ENCODE measurements around the gene KRTAP12-2.

The KRTAP12-2 gene, protein sequence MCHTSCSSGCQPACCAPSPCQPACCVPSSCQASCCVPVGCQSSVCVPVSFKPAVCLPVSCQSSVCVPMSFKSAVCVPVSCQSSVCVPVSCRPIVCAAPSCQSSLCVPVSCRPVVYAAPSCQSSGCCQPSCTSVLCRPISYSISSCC

GRCh38 chr21:44666401-44667320 is at the start of gene KRTAP12-2:
TSS of gene KRTAP12-2 (minus strand) at chr21:44666927. CDS start at chr21:44666886, 41 bp downstream.
- no peak for DNase-seq

DNA sequence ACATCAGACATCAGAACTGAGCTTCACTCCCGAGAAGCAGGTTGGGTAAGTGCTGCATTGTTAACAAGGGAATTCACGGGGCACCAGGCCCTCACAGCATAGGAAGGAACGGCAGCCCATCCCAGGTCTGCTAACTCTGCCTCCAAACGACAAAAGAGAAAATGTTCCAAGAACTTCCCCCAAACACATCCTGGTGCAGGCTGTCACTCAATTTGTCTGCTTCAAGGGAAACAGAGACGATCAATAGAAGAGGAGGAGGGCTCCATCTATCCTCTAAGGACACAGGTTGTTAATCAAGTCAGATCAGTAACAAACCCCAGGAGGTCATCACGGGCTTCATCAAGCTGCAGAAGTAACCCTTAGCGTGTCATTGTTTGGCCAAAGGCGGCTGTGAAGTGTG is 48.2 kb upstream of the KRTAP12-2 start:
- no peak for DNase-seq

GRCh38 chr21:44713846-44714245 is 47.1 kb upstream of the KRTAP12-2 start:
- no peak for DNase-seq

GRCh38 chr21:44713130-44713529 is 46.4 kb upstream of the KRTAP12-2 start:
- DNase-seq, result no peak

- DNase-seq, result no peak
These were observed 45.7 kb upstream of the KRTAP12-2 start for GRCh38 chr21:44712203-44713028.

- DNase-seq, result no peak
These were observed 44.8 kb upstream of the KRTAP12-2 start, which contains the start of gene TSPEAR for GRCh38 chr21:44711327-44712202. TSS of gene TSPEAR (minus strand) at chr21:44711572. CDS start at chr21:44711514, 58 bp downstream.

DNA sequence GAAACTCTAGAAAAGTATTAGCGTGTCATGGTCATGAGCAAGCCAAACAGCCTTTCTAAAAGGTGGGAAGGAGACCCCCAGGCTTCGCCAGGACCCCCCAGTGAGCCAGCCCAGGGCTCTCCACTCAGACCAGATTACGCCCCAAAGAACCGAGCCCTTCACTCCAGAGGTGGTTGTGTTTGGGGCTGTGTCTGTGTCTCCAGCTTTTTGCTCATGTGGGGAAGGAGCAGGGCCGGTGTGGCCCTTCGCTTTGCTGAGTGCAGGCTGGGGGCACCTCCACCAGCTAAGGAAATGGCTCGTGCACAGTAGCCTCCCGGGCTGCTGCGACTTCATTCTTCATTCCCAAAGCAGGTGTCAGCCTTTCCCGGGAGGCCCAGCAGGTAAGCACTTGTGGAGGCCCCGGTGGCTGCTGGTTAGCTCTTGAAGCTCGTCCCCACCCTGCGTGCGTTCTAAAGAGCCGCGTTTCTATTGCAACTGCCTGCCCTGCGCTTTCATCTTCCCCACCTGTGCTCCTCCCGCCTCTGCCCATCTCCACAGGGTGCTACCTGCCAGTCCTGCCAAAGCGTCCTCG is 44.1 kb upstream of the KRTAP12-2 start:
- DNase-seq, result peak; percentile 14

DNA sequence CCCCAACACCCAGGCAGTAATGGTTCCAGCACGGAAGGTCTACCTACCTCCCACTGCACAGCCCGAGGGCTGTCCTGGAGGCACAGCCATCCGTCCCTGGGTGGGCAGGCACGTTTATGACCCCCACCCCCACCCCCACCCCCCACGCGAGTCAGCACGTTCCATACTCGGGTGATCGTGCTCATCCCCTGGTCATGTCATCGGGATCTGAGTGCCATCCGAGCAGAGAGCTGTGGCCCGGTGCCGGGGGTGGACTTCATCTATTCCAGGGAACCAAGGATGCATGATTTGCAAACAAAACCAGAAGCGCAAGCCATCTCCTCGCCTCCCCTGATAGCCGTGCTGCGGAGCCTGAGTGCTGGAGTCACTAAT is 43.6 kb upstream of the KRTAP12-2 start:
- DNase-seq, result no peak

DNA sequence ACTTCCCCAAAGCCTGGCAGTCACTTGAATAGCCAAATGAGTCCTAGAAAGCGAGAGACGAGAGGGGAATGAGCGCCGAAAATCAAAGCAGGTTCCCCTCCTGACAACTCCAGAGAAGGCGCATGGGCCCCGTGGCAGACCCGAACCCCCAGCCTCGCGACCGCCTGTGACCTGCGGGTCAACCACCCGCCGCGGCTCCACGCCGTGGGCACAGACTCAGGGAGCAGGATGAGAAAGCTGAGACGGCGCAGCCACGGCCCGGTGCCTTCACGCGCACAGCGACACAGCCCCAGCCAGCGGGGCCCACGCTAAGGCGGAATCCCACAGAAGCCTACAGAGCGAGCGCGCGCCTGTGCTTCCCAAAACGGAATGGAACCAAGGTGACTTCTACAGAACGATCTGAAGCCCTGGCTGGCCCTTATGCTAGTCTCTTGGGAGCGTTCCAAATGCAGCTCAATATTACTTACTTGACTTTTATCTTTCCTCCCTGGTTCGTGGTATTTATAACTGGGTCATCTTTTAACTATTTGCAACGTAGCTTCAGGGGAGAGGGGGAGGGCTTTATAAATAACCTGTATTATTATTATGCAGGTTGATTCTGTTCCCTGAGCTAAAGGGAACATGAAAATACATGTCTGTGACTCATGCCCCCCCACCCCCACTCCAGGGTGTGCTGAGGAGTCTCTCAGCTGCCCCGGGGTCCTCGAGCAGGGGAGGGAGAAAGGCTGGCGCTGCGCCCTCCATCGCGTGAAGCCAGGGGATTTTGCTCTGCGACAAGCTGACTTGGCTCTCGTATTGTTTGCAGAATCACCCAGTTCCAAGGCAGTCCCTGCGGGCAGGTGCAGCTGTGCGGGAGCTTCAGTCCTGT is 42.9 kb upstream of the KRTAP12-2 start:
- DNase-seq, result peak; percentile 4

GRCh38 chr21:44708866-44709425 is 42.2 kb upstream of the KRTAP12-2 start:
- no peak for DNase-seq

- DNase-seq, result no peak
These were observed 41.6 kb upstream of the KRTAP12-2 start for GRCh38 chr21:44708213-44708865.

DNA sequence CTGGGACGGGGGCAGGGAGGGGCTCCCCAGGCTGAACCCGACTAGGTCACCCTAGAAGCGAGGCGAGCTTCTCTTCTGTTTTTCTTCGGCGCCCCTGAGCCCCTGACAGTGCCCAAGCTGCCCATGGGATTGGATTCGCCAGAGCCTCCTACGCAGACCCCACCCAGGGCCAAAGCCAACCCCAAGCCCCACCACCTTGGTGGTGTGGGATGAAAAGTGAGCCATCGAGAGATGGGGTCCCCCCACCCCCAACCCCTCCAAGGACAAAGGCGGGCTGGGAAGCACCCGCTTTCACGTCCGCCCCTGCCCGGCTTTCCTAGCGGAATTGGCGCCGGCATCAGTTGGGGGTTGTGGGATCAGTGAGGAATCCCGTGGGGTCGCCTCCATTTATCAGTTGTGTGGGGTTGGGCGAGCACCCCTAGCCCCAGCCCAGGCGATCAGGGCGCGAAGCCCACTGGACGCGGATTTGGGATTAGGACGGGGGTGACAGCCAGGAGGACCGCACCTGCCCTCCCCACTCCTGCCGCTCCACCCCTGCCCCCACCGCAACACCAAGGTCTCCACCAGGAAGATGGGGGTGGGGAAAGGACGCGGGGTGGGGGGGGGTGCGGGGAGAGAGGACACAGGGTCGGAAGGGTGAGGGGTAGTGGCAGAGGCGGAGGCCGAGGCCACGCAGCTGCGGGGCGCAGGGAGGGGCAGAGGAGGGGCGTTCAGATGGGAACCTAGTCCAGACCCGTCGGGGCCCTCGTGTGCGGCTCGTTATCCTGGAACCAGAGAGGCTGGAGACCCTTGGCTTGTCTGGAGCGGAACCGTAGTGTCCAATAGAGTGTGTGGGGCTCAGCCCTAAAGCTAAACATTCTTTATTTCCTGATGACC is 40.2 kb upstream of the KRTAP12-2 start:
- no peak for DNase-seq

- DNase-seq, result no peak
These were observed 39.4 kb upstream of the KRTAP12-2 start for GRCh38 chr21:44706026-44706705.

DNA sequence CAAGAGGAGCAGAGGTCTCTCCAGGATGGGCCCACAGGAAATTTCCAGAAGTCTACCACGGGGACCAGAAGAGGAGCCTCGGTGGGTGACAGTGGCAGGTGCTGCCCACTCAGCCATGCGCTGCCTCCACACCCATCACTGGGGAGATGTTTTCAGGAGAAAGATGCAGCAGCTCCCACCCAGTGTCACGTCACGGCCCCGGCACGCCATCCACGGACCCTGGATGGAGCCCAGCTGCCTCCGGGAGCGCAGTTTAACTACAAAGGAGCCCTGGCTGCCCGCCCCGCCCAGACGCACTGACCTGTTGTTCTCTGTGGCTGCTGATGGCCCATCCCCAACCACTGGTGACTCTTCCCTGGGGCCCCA is 37.9 kb upstream of the KRTAP12-2 start:
- DNase-seq, result no peak

DNA sequence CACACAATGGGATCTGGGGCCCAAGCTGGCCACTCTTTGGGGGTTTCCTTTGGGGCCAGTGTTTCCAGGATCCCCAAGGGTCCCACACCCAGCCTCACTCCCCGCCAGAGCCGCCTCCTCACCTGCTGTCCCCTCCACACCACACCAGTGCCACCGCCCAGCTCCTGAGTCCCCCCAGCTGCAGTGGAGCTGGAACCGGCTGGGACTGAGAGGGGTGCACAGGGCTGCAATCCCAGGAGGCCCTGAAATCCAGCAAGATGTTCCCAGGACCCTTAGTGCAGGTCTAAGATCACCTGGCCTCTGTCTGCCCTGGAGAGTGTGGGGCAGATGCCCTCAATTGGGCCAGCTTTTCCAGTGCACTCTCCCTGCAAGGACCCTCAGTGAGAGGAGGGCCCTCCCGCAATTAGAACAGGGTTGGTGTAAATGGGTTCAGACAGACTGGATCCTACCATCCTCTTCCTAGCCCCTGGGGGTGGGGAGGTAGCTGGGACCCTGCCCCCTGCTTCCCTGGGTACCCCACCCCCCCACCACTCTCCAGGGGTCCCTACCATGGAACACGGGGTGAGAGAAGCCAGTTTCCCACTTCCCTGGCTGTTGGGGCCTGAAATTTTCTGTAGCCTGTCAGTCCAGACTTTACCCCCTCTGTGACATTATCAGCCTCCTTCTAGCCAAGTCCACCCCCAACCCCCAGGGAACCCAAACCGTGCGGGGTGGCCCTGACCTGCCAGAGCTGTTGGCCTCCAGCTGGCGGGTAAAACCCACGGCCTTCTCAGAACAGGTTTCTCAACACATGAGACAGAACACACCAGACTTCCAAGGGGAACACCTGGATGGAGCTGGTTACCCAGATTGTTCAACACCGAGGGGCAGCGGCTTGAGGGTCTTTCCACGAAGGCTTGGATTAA is 37.3 kb upstream of the KRTAP12-2 start:
- DNase-seq, result no peak

DNA sequence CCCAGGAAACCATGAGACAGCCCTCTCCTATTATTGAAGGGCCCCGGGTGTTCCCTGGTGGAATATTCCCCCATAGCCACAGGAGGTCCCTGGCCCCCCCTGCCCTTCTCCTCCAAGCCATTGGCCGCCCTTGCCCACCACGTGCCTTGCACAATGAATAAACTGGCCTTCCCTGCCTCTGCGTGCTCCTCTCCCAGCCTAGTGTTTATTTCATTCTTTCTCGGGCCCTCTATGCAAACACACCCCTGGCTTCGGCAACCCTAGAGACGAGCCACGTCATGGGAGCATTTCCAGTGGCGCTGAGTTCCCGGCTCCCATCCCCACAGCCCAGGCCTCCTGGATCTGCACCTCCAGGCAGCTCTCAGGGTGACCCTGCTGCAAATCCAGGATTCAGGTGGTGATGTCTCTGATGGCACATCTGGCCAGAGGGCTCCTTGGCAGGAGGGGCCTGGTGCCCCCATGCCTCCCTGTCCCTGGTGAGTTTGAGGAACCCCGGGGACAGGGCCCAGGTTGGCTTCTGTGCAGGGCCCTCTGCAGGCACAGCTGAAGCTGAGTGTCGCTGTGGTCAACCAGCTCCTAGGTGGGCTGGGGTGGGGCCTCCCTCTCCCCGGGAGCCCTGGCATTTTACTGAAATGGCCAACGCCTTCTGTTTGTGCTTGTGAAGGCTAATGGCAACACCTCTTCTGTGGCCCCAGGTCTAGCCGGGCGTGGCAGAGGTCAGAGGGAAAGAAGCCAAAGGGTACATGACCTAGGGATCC is 36.4 kb upstream of the KRTAP12-2 start:
- no peak for DNase-seq

Data from CD4-positive, alpha-beta T cell treated with Interleukin-17A for 1 hour (primary cell).